HG03045 (cell line): ENCODE results near the gene HTRA3.

Experiments used
- ATAC-seq: cut with Tn5 transposase; IDR thresholded peaks from one replicate; pipeline ENCODE4 v1.9.1; 2021; ENCODE audit warnings: mild to moderate bottlenecking, moderate library complexity; ENCODE audit not compliant: unreplicated experiment

The HTRA3 gene

DNA sequence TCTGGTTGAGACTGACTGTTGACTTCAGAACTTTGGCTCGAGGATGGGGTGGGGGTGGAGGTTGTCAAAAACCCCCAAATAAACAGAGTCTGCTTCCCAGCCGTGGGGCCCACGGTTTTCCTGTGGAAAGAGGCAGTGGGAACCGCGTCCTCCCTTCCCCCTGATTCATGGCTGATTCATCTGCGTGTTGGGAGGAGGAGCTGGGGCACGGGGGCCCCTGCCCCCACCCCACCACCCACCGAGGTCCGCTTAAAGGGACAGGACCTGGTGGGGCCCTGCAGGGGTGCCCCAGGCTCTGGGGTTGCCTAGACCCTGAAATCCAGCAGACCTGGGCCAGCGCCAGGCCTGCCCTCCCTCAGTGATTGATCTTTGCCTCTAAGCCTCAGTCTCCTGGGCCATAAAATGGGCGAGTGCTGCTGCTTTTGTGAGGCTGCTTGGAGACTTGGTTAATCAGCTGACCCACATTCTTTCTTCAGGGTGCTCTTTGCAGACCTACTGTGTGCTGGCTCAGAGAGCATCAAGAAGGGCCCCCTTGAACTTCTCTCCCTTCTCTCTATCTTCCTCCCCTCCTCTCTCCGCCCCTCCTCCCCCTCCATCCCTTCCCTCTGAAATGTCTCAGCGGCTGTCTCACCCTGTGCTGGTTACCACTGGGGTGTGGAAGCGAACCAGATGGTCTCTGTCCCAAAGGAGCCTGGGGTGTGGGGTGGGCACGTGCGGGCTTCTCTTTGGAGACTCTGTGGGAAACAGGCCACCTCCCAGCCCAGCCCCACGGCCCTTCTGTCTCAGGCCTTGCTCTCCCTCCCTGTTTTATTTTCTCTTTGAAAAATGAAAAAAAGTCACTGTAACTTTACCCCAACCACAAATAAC lies 9.1 kb downstream of the HTRA3 start:
- no peak for ATAC-seq

DNA sequence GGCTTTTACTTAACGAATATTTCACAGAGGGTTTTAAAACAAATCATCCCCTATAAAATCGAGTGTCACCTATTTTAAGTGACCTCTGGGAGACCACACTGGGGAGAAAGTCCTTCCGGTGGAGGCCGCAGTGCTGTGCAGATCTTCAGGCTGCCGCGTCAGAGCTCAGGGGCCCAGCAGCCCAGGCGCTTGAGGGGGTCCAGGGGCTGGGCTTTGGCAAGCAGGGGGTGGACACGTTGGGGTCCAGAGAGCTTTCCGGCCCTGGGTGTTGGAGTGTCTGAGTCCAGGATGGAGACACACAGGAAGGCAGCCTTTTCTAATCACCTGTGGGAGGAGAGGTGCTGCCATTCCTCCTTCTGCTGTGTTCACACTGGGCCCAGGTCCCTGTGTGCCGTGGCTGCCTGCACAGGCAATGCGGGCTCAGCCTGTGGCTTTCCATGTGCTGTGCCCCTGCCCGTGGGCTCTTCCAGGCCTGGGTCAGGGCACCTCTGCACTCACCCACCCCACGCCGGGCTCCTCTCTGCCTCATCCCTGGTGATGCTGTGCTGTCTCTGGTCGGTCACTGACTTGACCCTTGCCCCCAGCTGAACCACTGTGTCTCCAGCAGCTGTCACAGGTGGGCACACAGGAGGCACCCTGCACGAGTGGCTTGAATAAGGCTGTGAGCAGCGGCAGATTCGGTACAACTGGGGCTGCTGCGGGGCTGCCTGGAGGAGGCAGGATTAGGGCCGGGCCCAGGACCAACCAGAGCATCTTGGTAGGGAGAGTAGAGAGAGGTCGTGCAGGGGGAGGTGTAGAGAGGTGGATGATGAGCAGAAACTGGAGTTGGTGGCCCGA lies 10.0 kb downstream of the HTRA3 start:
- no peak for ATAC-seq

DNA sequence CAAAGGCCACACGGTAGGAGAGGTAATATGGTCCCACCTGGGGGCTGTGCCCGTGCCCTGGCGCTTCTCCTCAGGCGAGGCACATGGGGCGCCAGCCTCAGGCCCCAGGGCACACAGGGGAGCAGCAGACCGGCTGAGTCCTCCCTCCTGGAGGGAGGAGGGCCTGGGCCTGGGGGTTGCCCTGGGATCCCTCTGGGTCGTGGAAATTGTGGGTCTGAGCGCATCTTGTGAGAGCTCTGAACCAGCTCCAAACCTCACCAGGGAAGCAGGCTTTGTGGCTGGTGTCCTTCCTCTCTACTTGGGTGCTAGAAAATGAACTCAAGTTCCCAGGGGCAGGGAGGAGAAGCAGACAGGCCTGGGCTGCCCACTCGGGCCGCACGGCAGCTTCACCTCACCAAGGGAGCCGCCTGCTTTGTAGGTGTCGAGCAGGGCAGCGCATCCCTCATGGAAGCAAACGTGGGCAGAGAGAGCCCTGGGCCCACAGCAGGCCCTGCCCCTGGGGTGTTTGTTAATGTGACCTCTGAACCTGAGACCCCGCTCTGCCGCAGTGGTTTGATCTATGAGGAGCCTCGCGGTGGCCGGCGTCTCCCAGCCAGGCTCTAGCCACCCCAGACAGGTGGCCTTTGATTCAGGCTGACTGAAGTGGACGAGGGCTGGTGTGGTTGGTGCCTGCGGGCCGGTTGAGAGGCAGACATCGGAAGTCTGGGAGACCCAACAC lies 10.8 kb downstream of the HTRA3 start:
- ATAC-seq: no peak

DNA sequence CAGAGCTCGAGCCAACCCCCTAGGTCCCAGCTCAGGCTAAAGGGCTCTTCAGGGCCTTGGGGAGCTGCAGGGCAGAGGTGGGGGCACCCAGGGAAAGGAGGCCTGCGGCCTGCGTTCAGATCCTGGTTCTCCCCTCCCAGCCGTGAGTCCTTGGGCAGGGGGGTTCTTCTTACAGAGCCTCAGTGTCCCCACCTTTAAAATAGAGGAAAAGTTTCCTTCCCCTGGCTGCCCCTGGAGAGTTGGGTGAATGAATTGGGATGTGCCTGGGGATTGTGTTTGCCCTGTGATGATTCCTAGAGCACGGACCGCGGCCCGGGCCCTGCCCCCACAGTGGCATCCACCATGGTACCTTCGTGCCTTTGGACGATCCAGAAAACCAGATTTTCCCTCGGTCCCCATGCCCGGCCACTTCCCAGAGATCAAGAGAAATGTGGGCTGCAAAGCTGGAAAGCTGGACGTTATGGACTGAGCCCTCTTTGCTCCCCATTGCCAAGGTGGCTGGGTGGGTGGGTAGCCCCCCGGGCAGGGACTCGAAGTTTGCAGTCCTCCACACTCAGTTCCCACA lies 11.4 kb downstream of the HTRA3 start:
- ATAC-seq: no peak

DNA sequence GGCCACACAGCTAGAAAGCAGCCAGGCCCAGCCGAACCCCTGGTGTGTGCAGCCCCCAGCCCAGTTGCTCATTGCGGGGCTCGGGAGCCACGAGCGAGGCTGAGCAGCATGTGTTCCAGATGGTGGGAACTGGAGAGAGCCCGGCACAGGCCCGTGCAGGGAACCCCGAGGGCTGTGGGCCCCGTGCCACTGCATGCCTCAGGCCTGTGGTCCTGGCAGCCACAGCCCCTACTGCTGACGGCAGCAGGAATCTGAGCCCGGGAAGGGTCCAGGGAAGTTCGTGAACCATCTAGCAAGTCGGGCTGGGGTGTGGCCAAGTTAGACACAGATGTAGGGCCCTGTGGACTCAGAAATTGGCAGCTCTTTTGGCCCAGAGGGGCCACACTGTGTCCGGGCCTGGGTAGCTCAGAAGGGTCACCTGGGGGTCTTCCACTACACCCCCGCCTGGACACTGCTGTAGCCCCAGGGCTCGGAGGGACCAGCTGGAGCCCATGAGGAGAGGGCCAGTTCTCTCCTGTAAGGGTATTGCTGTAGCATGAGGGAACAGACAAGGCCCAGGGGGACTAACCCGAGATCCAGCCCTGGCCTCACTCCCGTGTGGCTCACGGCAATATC lies 12.1 kb downstream of the HTRA3 start:
- ATAC-seq: no peak

DNA sequence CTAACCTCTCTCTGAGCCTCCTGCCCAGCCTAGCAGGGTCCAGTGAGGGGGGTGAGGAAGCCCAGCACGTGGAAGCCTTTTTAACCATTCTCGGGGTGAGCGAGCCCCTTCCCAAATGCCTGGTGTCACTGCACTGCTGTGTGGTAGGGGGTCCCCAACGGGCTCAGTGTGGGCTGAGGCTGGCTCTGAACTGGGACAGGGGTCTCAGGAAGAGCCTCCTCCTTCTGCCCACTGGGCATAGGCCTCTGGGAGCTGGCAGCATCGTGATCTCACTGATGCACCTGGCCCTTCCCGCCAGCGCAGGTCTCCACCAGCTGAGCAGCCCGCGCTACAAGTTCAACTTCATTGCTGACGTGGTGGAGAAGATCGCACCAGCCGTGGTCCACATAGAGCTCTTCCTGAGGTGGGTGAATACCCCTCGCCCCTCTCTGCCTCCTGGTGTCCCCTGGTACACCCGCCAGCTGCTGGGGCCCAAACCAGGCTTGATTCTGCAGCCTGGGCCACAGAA lies 12.6 kb downstream of the HTRA3 start:
- ATAC-seq: no peak

DNA sequence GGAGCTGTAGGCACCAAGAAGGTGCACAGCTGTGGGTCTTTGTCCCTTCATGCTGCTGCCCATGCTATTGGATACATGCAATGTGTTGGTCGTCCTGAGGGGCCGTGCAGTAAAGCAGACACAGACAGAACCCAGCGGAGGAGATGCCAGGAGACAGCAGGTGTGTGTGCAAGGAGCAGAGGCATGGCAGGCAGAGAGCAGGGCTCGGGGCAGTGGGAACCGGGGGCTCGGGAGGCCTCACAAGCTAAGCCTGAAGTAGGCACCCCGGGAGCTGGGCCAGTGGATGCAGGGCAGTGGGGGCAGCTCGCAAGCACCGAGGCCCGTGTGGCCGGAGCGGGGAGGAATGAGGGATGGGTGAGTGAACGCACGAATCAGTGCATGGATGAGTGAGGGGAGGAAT lies 13.2 kb downstream of the HTRA3 start:
- ATAC-seq: no peak

DNA sequence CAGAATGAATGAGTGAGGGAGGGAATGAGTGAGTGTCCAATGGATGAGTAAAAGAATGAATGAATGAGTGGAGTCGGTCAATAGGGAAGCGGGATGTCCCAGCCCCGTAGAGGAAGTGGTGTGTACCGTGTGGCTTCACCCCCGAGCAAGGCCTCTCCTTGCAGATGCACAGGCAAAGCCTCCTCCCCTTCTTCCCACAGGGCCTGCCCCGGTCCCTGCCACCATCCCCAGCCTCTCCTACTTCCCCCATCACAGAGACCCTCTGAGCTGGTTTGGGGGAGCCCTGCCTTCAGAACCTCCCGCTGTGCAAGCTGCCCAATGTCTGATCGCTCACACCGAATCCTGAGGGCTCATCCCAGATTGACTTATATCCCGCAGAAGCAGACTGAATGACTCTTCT lies 13.6 kb downstream of the HTRA3 start:
- no peak for ATAC-seq

DNA sequence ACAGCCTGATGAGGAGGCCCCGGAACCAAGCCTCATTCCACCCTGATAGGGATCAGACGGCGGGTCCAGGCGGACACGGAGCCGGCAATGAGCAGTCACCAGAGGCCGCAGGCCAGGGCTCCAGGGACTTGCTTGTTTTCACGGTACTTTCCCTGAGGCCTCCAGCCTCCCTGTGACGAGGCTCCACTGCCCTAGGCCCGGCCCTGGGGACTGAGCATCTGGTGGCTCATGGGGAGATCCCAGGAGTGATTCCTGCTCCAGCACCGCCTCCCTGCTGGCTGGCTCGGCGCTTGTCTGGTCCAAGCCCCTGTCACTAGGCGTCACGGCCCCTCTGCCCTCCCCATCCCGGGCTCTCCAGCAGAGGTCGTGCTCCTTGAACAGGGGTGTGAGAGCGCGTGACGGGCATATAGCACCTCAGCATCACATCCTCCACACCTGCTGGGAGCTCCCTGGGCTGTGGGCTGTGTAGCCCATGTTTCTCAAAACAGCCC lies 14.1 kb downstream of the HTRA3 start:
- ATAC-seq: no peak

DNA sequence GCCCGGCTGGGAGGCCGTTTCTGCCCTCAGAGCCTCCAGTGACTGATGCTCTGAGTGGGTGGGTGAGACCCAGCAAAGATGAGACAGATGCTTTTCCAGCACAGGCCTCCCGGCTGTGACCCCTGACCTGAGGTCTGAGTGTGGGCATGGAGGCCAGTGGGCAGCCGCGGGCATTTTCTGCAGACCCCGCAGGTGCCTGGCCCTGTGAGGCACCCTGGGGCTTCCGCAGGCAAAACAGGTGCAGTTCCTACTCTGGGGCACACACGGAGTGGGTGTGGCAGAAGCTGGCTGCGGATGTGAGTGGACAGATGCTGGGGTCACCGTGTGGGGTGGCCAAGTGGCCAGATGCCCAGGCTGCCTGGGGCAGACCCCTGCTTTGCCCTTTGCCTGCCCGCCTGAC lies 14.8 kb downstream of the HTRA3 start:
- ATAC-seq: no peak

DNA sequence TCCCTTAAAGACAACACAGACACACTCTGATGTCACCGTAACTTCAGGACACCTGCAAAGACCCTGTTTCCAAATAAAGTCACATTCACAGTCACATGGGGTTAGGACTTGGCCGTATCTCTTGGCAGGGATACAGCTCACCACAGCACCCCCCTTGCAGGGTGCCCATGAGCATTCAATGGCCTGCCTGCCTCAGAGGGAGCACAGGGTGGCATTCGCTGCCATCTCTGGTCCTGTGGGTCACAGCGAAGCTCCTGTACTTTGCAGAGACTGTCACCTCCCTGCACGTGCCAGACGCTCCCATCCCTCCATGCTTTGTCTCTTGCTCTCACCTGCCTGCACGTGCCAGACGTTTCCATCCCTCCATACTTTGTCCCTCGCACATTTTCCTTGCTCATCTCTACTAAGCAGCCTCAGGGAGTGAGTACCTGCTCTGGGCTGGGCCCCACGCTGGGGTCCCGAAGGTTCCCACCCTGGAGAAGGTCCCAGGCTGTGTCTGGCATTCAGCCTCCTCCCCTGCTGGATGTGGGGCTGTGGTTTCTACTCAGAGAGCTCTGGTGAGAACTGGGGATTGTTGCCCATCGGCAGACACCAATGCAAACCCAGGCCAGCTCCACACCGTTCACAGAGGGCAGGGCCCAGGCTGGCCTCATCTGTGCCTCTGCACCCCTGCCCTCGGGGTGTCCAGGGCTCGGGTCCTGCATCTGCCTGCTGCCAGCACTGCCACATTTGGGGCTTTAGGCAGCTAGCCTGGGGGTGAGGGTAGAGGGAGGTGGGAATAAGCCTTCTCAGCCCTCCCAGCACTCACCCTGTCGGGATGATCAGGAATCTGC lies 15.8 kb downstream of the HTRA3 start:
- ATAC-seq: no peak

DNA sequence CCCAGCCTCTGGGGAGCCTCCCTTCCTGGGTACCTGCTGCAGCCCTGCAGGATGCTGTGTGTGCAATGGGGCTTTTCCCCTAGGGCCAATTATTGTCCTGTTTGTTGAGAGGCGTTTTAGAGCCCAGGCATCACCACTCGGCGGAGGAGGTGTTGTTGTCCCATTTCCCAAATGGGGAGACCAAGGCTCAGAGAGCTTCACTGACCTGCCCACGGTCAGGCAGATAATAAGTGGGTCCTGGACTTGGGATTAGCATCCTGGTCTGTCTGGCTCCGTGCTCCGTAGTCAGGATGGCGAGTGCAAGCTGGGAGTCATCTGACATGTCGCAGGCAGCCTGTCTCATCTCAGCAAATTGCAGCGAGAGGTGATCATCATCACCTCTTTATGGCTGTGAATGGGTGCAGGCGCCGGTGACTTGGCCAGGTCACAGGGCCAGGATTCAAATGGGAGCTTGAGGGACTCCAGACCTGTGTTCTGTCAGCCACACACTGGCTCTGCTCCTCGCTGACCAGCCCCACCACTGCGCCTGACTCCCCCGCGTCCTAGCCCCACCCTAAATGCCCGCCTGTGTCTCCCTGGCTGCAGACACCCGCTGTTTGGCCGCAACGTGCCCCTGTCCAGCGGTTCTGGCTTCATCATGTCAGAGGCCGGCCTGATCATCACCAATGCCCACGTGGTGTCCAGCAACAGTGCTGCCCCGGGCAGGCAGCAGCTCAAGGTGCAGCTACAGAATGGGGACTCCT lies 16.6 kb downstream of the HTRA3 start:
- no peak for ATAC-seq

DNA sequence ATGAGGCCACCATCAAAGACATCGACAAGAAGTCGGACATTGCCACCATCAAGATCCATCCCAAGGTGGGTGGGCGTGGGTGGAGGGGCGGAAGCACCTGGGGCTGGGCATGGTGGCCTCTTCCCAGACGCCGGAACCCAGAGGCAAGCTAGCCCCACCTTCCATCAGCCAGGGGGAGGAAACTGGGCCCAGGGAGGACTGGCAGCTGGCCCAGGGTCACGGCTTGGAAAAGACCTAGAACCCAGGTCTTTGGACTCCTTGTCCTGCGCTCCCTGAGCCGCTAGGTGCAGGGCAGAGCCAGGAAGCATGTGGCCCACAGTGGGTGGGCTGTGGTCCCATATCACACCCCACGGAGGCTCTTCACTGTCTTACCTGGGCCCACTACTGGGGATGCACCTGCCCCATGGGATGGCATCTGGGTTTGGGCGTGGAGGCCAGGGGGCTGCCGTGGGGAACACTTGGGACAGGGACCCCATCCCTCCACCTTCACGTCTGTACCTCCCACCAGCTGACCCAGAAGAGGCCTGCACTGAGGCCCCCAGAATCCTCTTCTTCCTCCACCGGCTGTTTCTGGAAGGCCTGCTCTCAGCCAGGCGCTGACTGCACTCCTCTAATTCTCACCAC lies 17.3 kb downstream of the HTRA3 start:
- no peak for ATAC-seq

DNA sequence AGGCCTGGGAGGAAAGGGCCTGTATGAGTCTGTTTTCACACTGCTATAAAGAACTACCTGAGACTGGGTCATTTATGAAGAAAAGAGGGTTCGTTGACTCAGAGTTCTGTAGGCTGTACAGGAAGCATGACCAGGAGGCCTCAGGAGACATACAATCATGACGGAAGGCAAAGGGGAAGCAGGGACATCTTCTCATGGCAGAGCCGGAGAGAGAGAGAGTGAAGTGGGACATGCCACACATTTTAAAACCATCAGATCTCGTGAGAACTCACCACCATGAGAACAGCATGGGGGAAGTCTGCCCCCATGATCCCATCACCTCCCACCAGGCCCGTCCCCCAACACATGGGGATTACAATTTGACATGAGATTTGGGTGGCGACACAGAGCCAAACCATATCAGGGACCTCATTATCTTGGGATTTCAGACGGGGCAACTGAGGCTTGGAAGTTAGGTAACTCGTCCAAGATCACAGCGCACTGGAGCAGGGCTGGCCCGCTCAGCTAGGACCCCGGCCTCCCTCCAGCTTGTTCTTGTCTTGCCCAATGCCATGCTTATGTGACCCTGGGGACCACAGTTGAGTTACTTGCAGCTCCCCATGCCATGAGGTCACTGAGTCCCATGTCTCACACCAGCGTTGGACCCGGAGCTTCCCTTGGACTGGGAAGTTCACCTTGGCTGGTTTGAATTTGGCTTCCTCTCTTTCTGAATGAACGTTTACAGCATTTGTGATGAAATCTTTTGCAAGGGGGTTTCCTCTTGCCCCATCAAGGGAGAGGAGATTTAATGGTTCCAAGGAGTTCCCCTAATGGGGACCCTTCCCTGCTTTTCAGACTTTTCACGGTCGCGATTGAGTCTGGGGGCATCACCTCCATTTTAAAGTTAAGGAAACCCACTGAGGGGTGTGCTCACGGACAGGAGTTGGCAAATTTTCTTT lies 18.1 kb downstream of the HTRA3 start:
- ATAC-seq: no peak

DNA sequence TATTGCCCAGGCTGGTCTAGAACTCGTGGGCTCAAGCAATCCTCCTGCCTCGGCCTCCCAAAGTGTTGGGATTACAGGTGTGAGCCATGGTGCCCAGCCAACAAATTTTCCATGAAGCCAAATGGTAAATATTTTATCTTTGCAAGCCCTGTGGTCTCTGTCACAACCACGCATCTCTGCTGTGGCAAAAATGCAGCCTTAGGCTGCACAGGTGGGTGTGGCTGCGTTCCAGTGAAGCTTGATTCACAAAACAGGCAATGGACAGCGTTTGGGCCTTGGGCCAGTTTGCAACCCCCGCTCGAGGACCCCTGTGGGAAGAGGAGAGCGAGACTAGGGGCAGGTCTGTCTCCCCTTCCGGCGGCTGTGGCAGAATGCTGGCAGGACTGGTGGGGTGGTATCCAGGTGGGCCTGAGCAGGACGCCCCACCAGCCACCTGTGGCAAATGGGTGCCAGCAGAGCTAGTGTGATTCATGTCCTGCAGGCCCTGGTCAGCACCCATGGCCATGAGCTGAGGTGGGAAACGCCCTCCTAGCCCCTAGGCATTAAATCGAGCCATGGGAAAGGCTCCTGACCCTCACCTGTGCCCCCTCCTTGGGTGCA lies 19.7 kb downstream of the HTRA3 start:
- ATAC-seq: no peak

DNA sequence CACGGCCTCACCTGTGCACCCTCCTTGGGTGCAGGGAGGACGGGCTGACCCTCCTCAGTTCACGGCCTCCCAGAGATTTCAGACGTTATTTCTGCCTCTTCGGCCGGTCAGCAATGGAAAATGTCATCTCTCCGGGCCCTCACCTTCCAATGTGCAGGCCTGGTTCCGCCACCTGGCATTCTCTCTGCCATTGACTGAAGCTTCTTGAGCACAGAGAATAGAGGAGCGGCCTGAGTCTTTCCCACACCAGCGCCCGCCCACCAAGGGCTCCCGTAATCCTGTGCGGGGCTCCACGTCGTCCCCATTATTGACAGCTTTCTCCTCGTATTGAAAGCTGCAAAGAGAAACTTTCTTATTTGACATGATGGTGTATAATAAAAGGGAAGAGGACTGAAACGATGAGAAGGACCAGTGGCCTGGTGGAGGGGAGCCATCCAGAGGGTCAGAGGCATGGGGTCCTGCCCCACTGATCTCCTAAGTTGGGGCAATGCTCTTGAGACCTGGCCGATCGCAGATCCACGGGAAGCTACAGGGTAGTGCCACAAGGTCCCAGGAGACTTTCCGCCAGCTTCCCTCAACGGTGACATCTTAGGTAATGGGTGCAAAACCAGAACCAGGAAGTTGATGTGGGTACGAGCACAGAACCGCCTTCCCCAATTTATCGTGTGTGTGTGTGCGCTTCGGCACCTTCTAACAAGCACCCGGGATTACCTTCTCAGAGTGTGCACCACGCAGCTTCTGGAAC lies 20.6 kb downstream of the HTRA3 start:
- ATAC-seq: no peak
